Prostate gland (tissue), 2 donors: ENCODE results near the gene CCIN. TPM values are rescaled to one million over a fixed set of nuclear protein-coding genes. Genes with fewer than 3 reads are reported as not detected.

ENCODE experiments used
- DNase-seq: peaks from one replicate; pipeline ENCODE4 v3.0.0-alpha.2; 2019; ENCODE audit warnings: low spot score
- H3K27ac ChIP-seq, 2 donors: fragments of 200-600 bp; sonication (generic); 2 replicates each; pipeline ENCODE4 v1.5.1; 2017 to 2019
- H3K27me3 ChIP-seq: fragments of 200-600 bp; sonication (generic); replicated peaks from 2 replicates; pipeline ENCODE4 v1.5.1; 2019; ENCODE audit not compliant: insufficient read depth
- H3K36me3 ChIP-seq, 2 donors: fragments of 200-600 bp; sonication (generic); 1 replicate in 1 of 2; 2 replicates in 1 of 2; pipeline versions ENCODE4 v1.5.1 to v1.8.1; 2017 to 2019
- H3K4me1 ChIP-seq: fragments of 200-600 bp; sonication (generic); replicated peaks from 2 replicates; pipeline ENCODE4 v1.5.1; 2019
- H3K4me3 ChIP-seq, 2 donors: fragments of 200-600 bp; sonication (generic); 2 replicates each; pipeline ENCODE4 v1.5.1; 2017 to 2019
- H3K9me3 ChIP-seq: fragments of 200-600 bp; sonication (generic); 2 replicates; pipeline ENCODE4 v1.5.1; 2017
- POLR2A ChIP-seq: fragments of 450-650 bp; IDR thresholded peaks from one replicate; pipeline ENCODE4 v1.6.1; 2016; ENCODE audit warnings: antibody characterized with exemption, mild to moderate bottlenecking
- POLR2AphosphoS5 ChIP-seq: sonication (generic); formaldehyde crosslinking; IDR thresholded peaks from one replicate; pipeline ENCODE4 v1.6.1; 2017; ENCODE audit warnings: antibody characterized with exemption
- whole genome bisulfite sequencing: methylation state at CpG from one replicate; pipeline ENCODE4 v1.1.5; 2018; 5-methylcytosine and 5-hydroxymethylcytosine counted together
- intact Hi-C: fragments of 100-400 bp; cut with DNase I; formaldehyde crosslinking; loops from one replicate; pipeline ENCODE4 v1.14.2; 2022
- total RNA-seq, 2 donors: library from RNA; depleted of rRNA; stranded (reverse); fragments of >200 nt; gene quantifications; one replicate each; pipeline ENCODE4 v1.1.0, GENCODE V29; 2016
- TF ChIP-seq, protein P1 (sequence below), 4 experiments: fragments of 200-600 bp in 2 of 4; fragments of 450-650 bp in 2 of 4; sonication (generic) in 2 of 4; IDR thresholded peaks; 1 replicate in 3 of 4; 2 replicates in 1 of 4; pipeline ENCODE4 v1.5.1; 2016 to 2019; ENCODE audit warnings: antibody characterized with exemption in 4 of 4, mild to moderate bottlenecking in 2 of 4, moderate library complexity in 2 of 4

Gene CCIN
- total RNA-seq, 2 donors from 2014 or later: 0.18 to 3.0 TPM

- Histone ChIP-seq H3K27ac (no peak overlapping the region), H3K27me3 (no peaks in the 10 kb centered on the region), H3K4me1 (no peaks in the 10 kb centered on the region), H3K9me3 (no peaks in the 10 kb centered on the region), H3K36me3 (peaks cover 11 to 14% of the 10 kb centered on the region in 2 donors), H3K4me3 (no peak overlapping the region)
- WGBS: 85% methylated on average over 11 of the region's 11 CpGs
- DNase-seq: no peak
- intact Hi-C loops: no loop called here
- TF ChIP-seq, protein P1, sequence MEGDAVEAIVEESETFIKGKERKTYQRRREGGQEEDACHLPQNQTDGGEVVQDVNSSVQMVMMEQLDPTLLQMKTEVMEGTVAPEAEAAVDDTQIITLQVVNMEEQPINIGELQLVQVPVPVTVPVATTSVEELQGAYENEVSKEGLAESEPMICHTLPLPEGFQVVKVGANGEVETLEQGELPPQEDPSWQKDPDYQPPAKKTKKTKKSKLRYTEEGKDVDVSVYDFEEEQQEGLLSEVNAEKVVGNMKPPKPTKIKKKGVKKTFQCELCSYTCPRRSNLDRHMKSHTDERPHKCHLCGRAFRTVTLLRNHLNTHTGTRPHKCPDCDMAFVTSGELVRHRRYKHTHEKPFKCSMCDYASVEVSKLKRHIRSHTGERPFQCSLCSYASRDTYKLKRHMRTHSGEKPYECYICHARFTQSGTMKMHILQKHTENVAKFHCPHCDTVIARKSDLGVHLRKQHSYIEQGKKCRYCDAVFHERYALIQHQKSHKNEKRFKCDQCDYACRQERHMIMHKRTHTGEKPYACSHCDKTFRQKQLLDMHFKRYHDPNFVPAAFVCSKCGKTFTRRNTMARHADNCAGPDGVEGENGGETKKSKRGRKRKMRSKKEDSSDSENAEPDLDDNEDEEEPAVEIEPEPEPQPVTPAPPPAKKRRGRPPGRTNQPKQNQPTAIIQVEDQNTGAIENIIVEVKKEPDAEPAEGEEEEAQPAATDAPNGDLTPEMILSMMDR (IDR thresholded peaks at IDR 0.05): peak in 1 of 4 experiments; percentile 7
- no peak for TF ChIP-seq POLR2AphosphoS5
Measured at GRCh38 chr9:36204906-36205547, 35.8 kb downstream of the CCIN start.

DNA sequence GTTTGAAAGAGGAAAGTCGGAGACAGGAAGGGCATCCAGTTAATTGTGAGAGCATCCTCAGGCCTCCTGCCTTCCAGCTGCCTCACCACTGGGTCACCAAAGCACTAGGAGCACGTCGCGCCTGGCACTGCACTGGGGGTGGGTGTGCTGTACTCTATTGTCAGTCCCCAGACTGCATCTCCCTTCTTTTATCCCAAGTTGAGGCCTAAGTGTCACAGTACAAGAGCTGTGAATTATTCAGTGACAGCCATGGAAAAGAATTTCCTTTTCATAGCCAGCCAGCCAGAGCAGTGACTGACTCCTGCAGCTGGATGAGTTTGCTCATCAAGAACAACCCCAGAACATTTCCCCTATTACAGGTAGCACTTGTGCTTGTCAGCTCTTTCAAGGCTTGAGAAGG lies 37.8 kb downstream of the CCIN start:
- WGBS: 86% methylated on average over 4 of the region's 4 CpGs
- H3K9me3 ChIP-seq: no peaks in the 10 kb centered on the region
- no peaks in the 10 kb centered on the region for H3K27me3 ChIP-seq
- no peaks in the 10 kb centered on the region for H3K4me1 ChIP-seq
- no peak overlapping the region for H3K4me3 ChIP-seq
- H3K36me3 ChIP-seq: peaks cover 9 to 12% of the 10 kb centered on the region in 2 donors
- DNase-seq: no peak
- H3K27ac ChIP-seq: no peak overlapping the region
- intact Hi-C loops: no loop called here
- TF ChIP-seq POLR2AphosphoS5: no peak

- H3K27me3 ChIP-seq: no peaks in the 10 kb centered on the region
Measured at GRCh38 chr9:36207546-36208012, 38.4 kb downstream of the CCIN start.

GRCh38 chr9:36208521-36209253 lies 39.5 kb downstream of the CCIN start:
- no peak for TF ChIP-seq POLR2A
- no peaks in the 10 kb centered on the region for H3K9me3 ChIP-seq
- no peak overlapping the region for H3K4me3 ChIP-seq
- H3K27ac ChIP-seq: no peak overlapping the region
- intact Hi-C loops: no loop called here
- H3K27me3 ChIP-seq: no peaks in the 10 kb centered on the region
- no peaks in the 10 kb centered on the region for H3K4me1 ChIP-seq
- WGBS: 78% methylated on average over 10 of the region's 10 CpGs
- DNase-seq: no peak
- H3K36me3 ChIP-seq: peaks cover 8 to 9% of the 10 kb centered on the region in 2 donors

More at GRCh38 chr9:36207546-36208012, 38.4 kb downstream of the CCIN start:
- no peaks in the 10 kb centered on the region for H3K4me1 ChIP-seq
- 16% methylated on average over 1 of the region's 1 CpG for WGBS
- no peak overlapping the region for H3K27ac ChIP-seq
- intact Hi-C loops: no loop called here
- peaks cover 9 to 11% of the 10 kb centered on the region in 2 donors for H3K36me3 ChIP-seq
- DNase-seq: no peak
- TF ChIP-seq, protein P1 (IDR thresholded peaks at IDR 0.05): no peak
- no peak for TF ChIP-seq POLR2AphosphoS5
- no peak for TF ChIP-seq POLR2A
- no peaks in the 10 kb centered on the region for H3K9me3 ChIP-seq
- H3K4me3 ChIP-seq: no peak overlapping the region

- no peak for DNase-seq
- Histone ChIP-seq H3K36me3 (peaks cover 0 to 9% of the 10 kb centered on the region in 2 donors), H3K27ac (no peak overlapping the region), H3K4me3 (no peak overlapping the region), H3K27me3 (no peaks in the 10 kb centered on the region), H3K4me1 (no peaks in the 10 kb centered on the region), H3K9me3 (no peaks in the 10 kb centered on the region)
- intact Hi-C loops: no loop called here
- WGBS: 81% methylated on average over 8 of the region's 8 CpGs
- TF ChIP-seq, protein P1 (IDR thresholded peaks at IDR 0.05): no peak
- TF ChIP-seq POLR2A: no peak
- TF ChIP-seq POLR2AphosphoS5: no peak
Measured at GRCh38 chr9:36210722-36211121, 41.5 kb downstream of the CCIN start.
